BJ (cell line): ENCODE measurements around the gene HEATR3. TPM values are rescaled to one million over a fixed set of nuclear protein-coding genes. Genes with fewer than 3 reads are reported as not detected.

Experiments used
- CTCF ChIA-PET: fragments of 350-600 bp; formaldehyde crosslinking; extraction: SDS; loops from one replicate; lab custom pipeline; 2021; ENCODE audit warnings: antibody characterized with exemption, inconsistent platforms; lab: Yijun Ruan, JAX
- POLR2A ChIA-PET: fragments of 300-600 bp; sonication (Branson Sonifier 250); formaldehyde crosslinking; extraction: SDS; loops from one replicate; lab custom pipeline; 2021; ENCODE audit warnings: antibody characterized with exemption; lab: Charles Lee
- DNase-seq: peaks from one replicate; pipeline ENCODE4 v3.0.0-alpha.2; 2011; ENCODE audit warnings: low read depth
- H3K27me3 ChIP-seq: 2 replicates; pipeline ENCODE4 v1.6.0; 2011; ENCODE audit warnings: low read length; ENCODE audit not compliant: control insufficient read depth, insufficient read depth
- H3K36me3 ChIP-seq: 2 replicates; pipeline ENCODE4 v1.5.1; 2011; ENCODE audit warnings: low read length; ENCODE audit not compliant: control insufficient read depth, insufficient read depth
- H3K4me3 ChIP-seq: 2 replicates; pipeline ENCODE4 v1.5.1; 2011; ENCODE audit warnings: low read depth, mild to moderate bottlenecking, control low read depth, low read length
- polyA plus RNA-seq: library from polyadenylated mRNA; depleted of rRNA; stranded (reverse); fragments of >200 nt; gene quantifications from 2 replicates; pipeline ENCODE4 v1.2.3, GENCODE V29; 2011
- TF ChIP-seq, protein P1 (sequence below): IDR thresholded peaks from 2 replicates; pipeline ENCODE4 v1.5.1; 2011; ENCODE audit warnings: low read depth, mild to moderate bottlenecking, control low read depth, inconsistent platforms, low read length, moderate library complexity; ENCODE audit not compliant: insufficient read depth

HEATR3 gene
- polyA plus RNA-seq, 1 experiment = 13.0 TPM

DNA sequence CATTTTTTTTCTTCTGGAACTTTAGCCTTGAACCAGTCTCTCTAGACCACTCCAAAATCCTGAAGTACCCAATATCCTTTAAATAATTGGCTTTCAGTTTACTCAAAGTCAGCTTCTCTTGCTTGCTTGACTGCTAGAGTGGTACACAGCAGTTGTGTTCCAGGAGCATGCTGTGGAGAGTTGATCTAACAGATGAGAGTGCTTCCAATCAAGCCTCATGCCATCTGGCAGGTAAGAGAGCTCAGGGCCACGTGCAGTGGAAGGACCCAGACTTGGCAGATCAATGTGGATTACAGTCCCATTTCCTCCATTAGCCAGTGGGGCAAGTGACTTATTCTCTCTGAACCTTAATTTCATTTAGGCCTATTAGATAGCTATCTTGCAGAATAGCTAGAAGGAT is 25.1 kb upstream of the HEATR3 start:
- Histone ChIP-seq H3K4me3 (no peak overlapping the region), H3K27me3 (no peaks in the 10 kb centered on the region), H3K36me3 (no peaks in the 10 kb centered on the region)
- TF ChIP-seq, protein P1, sequence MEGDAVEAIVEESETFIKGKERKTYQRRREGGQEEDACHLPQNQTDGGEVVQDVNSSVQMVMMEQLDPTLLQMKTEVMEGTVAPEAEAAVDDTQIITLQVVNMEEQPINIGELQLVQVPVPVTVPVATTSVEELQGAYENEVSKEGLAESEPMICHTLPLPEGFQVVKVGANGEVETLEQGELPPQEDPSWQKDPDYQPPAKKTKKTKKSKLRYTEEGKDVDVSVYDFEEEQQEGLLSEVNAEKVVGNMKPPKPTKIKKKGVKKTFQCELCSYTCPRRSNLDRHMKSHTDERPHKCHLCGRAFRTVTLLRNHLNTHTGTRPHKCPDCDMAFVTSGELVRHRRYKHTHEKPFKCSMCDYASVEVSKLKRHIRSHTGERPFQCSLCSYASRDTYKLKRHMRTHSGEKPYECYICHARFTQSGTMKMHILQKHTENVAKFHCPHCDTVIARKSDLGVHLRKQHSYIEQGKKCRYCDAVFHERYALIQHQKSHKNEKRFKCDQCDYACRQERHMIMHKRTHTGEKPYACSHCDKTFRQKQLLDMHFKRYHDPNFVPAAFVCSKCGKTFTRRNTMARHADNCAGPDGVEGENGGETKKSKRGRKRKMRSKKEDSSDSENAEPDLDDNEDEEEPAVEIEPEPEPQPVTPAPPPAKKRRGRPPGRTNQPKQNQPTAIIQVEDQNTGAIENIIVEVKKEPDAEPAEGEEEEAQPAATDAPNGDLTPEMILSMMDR = no peak
- DNase-seq = no peak
- CTCF ChIA-PET = interaction anchor here (0.5 to 1.6 kb wide), 4 partner anchors 16 to 20 kb away, joined by 3 to 4 read pairs (median 3); partner anchors contain the start of gene CNEP1R1
- POLR2A ChIA-PET = no interaction called here

DNA sequence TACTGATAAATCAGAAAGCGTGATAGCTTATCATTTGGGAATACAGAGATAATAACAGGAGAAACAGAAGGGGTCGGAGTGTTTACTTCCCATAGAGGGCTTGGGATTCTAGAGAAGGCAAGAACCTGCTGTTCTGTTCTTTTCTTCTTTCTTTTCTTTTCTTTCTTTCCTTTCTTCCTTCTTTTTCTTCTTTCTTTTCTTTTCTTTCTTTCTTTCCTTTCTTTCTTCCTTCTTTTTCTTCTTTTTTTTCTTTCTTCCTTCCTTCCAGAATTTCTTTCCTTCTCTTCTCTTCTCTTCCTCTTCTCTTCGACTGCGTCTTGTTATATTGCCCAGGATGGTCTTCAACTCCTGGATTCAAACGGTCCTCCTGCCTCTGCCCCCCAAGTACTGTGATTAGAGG is 22.4 kb upstream of the HEATR3 start:
- H3K27me3 ChIP-seq = no peaks in the 10 kb centered on the region
- no peak for DNase-seq
- TF ChIP-seq, protein P1 = no peak
- H3K4me3 ChIP-seq = no peak overlapping the region
- POLR2A ChIA-PET = no interaction called here
- no peaks in the 10 kb centered on the region for H3K36me3 ChIP-seq
- CTCF ChIA-PET = no interaction called here

DNA sequence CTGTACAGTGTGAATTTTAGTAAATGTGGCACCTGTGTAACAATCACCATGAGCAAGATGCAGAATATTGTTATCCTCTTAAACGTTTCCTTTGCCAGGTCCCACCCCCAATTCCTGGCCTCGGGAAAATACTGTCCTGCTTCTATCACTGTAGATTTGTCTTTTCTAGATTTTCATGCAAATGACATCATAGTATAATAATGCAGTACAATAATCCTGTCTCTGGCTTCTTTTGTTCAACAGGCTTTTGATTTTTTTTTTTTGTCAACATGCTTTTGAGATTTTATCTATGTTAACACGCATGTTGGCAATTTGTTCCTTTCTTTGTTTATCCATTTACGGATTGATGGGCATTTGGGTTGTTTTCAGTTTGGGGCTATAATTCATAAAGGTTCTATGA is 20.4 kb upstream of the HEATR3 start:
- no peaks in the 10 kb centered on the region for H3K36me3 ChIP-seq
- ChIA-PET CTCF (no interaction called here), POLR2A (no interaction called here)
- H3K27me3 ChIP-seq = no peaks in the 10 kb centered on the region
- TF ChIP-seq, protein P1 = no peak
- no peak overlapping the region for H3K4me3 ChIP-seq
- no peak for DNase-seq

DNA sequence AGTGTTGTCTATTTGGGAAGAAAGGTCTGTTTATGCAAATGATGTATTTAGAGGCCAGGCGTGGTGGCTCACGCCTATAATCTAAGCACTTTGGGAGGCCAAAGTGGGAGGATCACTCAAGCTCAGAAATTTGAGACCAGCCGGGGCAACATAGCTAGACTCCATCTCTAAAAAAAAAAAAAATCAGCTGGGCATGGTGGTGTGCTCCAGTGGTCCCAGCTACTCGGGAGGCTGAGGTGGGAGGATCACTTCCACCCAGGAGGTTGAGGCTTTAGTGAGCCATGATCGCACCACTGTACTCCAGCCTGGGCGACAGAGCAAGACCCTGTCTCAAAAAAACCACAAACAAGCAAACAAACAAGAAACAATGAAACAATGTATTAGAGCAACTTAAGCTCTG is 18.9 kb upstream of the HEATR3 start:
- POLR2A ChIA-PET = interaction anchor here (0.7 kb wide), 1 partner anchor 1562 kb away, joined by 4 read pairs; no protein-coding TSS in a partner anchor
- CTCF ChIA-PET = interaction anchor here (1.2 to 1.4 kb wide), 3 partner anchors 10 to 21 kb away, joined by 3 to 4 read pairs (median 3); partner anchors contain the start of gene HEATR3

DNA sequence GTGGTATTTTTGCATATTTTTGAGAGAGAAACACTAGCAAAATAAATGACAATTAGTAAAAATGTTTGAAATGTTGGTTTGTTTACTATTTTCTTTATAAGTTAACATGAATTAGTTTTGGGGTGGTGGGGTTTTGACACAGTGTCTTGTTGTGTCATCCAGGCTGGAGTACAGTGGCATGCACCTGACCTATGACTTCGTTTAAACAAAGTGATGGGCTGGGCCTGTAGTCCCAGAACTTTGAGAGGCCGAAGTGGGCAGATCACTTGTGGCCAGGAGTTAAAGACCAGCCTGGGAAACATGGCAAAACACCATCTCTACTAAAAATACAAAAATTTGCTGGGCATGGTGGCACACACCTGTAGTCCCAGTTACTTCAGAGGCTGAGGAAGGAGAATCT is 17.9 kb upstream of the HEATR3 start:
- H3K36me3 ChIP-seq = no peaks in the 10 kb centered on the region
- CTCF ChIA-PET = no interaction called here
- TF ChIP-seq, protein P1 = no peak
- no peak for DNase-seq
- H3K27me3 ChIP-seq = no peaks in the 10 kb centered on the region
- POLR2A ChIA-PET = no interaction called here
- no peak overlapping the region for H3K4me3 ChIP-seq

More for the DNA sequence above, 18.9 kb upstream of the HEATR3 start:
- no peaks in the 10 kb centered on the region for H3K36me3 ChIP-seq
- no peak for DNase-seq
- TF ChIP-seq, protein P1 = no peak
- H3K4me3 ChIP-seq = no peak overlapping the region
- H3K27me3 ChIP-seq = no peaks in the 10 kb centered on the region
